ENCODE measurements around the gene HIP1R.
"Not testable (repeated sequence)": the region's sequence is repeated elsewhere in the genome, so short reads cannot be mapped to it uniquely, and the experiment has no call there.

Gene HIP1R

DNA sequence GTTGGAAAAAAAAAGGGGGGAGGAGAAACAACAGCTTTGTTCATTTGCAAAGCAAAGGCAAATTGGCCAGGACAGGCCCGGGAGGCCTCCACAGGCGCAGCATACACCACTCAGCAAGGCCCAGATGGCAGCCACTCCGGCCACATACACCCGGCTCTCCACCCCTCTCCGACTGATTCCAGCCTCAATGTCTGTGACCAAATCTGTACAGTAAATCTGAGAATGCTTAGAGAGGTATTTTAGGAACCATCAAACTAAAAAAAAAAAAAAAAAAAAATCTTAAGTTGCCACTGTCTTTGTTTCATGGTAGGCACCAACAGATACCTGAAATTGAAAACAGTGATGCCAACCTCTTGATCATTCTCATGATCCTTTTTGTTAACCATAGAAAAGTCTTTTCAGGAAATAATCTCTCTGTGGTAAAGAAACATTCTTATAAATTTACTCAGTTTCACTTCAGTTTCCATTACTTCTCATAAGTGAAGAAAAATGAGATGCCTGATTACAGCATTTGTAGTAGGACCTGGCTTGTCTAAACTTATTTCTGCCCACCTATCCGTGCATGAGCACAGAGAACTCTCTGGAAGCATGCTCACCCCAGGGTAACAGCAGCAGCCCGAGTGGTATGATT lies 40.4 kb downstream of the HIP1R start:
- DNase-seq: no peak

DNA sequence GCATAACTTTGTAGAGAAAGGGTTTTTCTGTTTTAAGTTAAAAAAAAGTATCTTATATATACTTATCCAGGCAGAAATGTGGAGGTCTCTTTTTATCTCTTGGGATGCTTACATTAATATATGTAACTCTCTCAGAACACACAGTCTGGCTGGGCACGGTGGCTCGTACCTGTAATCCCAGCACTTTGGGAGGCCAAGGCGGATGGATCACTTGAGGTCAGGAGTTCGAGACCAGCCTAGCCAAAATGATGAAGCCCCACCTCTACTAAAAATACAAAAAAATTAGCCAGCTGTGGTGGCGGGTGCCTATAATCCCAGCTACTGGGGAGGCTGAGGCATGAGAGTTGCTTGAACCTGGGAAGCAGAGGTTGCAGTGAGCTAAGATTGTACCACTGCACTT lies 41.0 kb downstream of the HIP1R start:
- DNase-seq: not testable (repeated sequence)

DNA sequence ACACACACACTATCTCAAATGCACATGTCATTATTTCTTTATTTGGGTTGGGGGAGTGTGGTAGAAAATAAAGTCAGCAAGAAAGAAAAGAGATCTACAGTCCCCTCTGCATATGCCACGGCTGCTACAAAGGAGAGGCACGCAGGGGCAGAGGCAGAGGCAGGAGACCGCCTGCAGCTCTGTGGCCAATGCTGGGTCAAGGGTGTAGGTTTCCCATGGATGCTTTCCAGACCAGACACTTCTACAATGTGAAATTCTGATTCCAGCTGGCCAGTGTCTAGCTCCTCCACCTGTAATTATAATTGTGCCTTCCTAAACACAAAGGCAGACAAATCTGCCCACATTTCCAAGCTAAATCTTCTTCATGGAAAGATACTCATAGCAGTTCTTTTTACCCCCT lies 41.5 kb downstream of the HIP1R start:
- DNase-seq: no peak

DNA sequence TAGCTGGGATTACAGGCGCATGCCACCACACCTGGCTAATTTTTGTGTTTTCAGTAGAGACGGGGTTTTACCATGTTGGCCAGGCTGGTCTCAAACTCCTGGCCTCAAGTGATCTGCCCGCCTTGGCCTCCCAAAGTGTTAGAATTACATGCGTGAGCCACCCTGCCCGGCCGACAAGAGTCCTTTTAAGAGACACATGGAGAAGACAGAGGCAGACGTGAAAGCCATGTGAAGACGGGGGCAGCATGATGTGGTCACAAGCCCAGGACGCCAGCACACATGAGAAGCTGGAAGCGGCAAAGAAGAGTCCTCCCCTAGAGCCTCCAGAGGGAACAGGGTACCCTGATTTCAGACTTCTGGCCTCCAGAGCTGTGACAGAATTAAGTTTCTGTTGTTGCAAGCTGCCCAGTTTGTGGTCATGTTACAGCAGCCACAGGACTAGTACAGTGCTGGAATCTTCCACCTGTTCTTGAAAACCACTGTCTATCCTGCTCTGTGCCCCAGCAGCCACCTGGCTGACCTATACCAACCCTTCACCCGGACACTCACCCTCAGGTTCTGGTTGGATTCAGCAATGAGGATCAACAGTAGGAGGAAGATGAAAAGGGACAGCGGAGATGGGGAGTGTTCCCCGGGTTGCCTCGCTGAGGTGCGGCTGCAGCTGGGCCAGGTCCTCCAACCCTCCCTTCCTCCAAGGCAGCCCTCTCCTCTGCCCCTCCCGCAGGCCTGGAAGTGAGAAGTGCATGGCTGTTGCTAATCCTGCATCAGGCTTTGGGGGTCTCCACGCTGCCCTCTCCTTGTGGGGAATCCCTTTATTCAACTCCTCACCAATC lies 43.7 kb downstream of the HIP1R start:
- DNase-seq: no peak

DNA sequence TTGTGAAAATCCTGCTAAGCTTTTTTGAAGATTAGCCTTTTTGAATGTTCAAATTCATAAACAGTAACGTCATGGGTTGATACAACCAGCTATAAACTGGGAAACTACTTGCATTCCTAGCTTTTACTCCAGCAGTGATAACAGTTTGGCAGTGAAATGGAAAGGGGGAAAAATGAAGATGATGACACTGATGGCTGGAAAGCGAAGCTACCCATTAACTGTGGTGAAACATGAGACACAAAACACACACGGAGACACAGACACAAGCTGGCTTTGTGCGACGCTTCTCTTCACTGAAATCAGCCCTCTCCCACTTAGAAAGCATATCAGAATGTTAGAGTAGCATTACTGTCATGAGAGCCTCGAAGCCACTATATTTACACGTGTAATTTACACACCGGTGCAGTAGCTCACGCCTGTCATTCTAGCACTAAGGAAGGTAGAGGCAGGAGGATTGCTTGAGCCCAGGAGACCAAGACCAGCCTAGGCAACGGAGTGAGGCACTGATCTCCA lies 45.0 kb downstream of the HIP1R start:
- no peak for DNase-seq

DNA sequence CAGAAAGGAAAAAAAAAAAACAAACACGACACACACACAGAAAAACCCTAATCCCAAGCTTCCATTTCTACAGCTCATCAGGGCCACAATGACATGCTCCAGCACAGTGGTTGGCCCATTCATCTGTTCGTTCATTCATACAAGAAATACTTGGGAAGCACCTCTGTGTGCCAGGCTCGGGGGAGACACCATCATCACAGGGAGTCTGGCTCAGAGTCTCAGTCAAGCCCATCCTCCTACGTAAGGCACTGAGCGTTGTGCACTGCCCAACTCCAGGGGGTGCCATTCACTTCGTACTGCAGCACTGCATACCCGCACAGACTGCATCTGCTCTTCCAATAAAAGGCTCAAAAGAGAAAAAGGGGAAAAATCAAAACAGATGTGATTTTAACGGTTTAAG lies 45.4 kb downstream of the HIP1R start:
- DNase-seq: peak; percentile 7

DNA sequence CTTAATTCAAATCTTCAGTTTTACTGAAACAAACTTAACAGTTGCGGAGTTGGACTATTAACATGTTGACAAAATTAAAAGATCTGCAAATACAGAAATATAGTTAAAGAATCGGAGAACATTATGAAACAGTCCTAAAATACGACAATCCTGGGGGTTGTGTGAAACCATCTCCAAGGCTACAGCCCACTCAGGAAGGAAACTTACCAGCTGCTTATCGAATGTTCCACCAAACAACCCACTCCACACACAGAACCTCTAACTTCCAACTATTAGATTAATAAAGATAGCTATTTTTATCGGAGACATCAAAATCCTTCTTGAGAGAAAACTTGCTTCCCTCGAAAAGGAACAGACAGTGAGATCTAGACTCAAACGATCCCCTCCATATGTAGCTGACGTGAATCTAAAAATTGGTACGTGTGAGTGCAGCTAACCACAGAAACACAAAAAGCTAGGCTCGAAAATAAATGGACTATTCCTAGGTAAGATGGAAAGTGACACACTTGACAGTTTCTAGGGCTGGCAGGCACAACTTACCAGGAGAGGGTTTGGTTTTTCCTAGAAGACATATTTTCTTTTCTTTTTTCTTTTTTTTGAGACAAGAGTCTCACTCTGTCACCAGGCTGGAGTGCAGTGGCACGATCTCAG lies 47.8 kb downstream of the HIP1R start:
- DNase-seq: no peak

DNA sequence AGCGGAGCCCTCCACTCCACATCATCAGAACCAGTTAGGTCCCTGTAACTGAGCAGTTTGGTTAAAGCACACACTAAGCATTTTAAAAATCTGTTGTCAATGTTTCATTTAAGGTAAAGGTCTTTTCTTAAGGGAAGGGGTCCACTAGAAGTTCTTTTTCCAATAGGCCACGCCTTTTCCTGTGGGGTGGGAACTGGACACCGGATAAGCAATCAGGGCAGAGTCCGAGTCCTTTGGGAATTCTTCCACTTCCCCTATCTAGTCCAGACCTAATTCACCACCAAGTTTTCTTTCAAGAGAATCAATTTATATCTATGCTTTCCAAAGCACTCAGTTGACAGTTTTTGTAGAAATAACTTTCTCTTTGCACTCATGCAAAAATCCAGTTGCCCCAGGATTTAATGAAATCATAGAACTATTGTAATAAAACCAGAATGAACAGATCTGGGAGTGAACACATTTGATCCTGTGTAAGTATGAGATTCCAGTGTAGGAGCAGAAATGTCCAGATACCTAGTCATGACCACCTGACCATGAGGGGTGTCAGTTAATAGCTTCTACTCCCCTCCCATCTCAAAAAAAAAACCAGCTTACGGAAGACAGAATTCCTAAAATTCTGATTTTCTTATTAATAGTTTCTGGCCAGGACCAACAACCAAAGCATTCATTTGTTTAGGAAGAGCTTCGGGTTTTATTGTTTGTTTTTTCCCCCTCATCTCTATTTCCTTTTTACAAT lies 49.0 kb downstream of the HIP1R start:
- DNase-seq: no peak

DNA sequence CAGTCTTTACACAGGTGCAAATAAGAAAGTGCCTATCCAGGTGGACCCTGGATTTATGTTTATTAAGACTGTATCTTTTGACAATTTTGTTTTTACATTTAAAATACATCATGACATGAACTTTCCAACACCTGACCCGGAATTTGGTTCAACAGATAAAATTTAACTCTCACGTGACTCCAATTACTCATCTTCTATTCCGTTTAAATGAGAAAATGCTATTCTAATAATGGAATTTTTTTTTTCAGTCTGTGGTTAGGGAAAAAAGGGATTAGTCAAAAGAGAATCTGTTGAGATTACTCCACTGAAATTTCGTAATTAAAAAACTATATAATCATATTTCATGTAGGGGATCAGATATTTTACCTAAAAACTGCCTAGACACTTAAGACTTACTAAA lies 49.6 kb downstream of the HIP1R start:
- DNase-seq: no peak

DNA sequence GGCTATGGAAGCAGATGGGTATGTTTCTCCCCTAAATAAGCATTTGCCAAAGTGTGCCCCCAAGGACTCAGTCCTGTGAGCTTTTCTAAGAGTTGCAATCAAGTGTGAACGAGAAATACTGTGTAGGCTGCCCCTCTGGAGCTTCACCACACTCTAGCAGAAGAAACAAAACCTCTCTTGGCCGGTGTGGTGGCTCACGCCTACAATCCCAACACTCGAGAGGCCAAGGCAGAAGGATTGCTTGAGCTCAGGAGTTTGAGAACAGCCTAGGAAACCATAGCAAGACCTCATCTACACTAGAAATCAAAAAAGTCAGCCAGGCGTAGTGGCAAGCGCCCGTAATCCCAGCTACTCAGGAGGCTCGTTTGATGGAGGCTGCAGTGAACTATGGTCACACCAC lies 50.9 kb downstream of the HIP1R start:
- no peak for DNase-seq

DNA sequence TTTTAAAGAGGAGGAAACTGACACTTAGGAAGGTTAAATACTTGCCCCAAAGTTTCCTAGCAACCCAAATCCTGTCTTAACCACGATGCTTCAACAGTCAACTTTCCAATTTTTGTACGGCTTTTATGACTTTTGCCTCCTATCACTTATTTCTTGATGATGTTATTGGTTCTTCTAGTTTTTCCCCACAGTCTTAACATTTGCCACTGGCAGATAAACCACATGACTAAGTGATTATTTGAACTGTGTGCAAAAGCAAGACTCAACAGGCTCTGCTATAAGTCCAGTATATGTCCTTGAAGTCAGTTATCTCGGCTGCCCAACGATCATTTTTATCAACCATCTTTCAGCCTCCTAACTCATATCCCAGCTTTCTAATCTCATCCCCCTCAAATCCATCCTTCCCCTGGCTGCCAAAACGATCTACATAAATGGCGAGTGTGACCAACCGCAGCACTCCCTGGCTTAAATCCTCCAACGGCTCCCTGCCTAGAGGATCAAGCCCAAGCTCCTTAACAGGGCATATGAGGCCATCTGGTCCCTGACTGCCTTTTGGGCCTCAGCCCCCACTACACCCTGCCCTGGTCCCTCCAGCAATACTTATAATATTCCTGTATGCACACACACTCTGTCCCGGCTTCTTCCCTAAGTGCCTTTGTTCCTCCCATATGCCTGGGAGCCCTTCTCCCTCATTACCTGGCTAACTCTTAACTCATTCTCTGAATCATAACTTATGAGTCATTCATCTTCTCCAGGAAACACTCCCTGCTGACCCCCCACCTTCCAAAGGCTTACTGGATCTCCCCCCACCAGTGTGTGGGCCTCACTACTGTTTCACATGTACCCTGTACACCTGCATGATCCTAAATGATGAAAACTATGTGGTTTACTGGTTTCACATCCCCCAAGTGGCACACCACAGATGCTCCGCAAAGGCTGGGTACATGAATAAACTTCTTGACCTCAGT lies 51.9 kb downstream of the HIP1R start:
- peak; percentile 10 for DNase-seq

DNA sequence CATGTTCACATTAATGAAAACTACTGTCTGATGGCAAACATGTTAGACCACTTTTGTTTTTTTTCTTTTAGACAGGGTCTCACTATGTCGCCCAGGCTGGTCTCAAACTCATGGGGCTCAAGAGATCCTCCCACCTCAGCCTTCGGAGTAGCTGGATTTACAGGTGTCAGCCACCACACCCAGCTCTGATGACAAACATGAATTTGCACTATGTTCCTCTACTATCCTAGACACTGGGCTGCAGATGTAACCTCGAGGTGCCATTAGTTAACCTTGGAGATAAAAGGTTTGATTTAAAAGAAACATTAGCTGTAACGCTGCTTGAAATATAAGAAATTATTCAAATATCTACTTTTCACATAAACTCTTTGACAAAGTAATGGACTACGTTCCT lies 52.6 kb downstream of the HIP1R start:
- DNase-seq: no peak

DNA sequence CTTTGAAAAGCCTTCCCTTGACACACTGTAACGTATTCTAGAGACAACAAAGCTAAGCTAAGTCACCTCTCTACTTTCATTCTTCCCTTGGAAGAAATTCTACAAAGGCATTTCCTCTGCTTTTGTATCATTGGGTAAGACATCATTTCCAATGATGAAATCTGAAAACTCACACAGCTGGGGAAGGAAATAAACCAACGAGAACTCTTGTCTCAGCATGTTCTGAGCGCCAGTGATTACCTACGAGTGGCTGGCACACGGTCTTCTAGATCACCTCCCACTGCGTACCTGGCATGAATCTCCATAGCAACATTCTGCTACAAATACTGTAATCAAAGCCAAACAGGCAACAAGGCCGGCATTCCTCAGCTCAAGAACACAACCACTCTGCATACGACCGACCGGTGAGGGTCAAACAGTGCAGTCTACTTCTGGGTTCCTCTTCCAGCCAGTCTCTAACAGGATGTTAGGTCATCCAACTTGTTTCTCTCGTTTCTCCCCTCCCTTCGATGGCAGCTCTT lies 53.0 kb downstream of the HIP1R start:
- peak; percentile 6 for DNase-seq

DNA sequence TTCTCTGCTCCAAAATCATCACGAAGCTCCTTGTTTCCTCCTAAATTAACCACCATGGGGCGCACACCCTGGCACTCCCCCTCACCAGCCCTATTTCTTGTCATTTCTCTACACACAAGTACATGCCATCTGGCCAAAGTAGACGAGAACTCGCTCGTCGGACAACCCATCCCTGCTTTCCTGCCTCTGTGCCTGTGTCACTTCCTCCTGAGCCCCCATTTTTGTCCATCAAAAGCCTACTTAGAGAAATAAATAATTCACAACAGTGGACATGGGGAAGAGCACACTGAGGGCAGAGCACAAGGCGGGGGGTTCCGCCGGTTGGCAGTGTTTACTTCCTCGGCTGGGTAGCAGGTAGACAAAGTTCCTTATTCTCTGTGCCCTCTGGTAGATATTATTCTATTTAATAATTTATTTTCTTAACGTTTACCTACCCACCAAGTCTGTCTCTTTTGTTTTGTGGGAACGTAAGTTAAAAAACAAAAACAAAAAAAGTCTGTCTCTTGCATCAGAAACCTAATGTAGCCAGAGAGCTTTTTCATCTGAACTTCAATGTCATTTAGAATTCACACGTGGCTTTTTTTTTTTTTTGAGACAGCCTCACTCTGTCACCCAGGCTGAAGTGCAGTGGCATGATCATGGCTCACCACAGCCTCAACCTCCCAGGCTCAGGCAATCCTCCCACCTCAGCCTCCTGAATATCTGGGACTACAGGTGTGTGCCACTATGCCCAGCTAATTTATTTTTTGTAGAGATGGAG lies 54.7 kb downstream of the HIP1R start:
- no peak for DNase-seq

DNA sequence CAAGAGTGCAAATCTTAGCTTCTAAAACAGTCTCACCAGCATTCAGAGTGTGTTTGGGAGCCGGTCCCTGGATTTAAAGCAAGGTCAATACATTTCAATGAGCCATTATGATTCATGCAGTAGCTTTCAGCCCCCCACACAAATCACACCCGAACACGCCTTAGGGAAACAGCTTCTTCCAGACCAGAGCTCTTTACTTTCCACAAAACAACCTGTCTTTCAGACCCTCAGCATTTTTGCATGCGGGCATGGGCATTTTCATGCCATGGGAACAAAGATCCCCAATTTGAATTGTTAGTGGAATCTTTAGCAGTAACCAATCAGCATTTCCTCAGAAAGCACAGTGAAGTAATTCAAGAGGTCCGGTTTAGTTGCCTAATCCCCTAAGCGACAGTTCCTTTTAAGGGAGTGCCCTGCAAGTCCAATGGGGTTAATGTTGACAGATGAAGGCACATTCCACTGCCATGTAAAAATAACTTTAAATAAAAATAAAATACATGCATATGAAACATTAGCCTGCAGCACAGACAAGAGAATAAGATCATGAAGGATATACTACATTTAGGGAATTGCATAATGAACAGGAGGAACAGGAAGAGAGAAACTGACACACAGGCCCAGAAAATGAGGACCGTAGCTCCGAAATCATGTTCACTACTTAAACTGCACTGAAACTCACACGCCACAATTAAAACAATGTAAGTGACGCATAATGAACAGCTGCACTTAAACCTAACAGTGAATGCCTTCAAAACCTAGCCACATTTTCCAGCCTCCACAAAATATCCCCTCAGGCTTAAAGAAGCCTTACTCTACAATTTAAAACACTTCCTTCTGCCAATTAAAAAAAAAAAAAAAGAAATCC lies 56.6 kb downstream of the HIP1R start:
- DNase-seq: no peak

DNA sequence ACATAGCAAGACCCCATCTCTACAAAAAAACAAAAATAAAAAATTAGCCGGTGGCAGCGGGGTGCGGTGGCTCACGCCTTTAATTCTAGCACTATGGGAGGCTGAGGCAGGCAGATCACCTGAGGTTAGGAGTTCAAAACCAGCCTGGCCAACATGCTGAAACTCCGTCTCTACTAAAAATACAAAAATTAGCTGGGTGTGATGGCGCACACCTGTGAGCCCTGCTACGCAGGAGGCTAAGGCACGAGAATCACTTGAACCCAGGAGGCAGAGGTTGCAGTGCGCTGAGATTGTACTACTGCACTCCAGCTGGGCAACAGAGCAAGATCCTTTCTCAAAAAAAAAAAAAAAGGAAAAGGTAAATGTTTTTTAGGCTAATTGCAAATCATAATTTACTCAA lies 57.5 kb downstream of the HIP1R start:
- DNase-seq: not testable (repeated sequence)

DNA sequence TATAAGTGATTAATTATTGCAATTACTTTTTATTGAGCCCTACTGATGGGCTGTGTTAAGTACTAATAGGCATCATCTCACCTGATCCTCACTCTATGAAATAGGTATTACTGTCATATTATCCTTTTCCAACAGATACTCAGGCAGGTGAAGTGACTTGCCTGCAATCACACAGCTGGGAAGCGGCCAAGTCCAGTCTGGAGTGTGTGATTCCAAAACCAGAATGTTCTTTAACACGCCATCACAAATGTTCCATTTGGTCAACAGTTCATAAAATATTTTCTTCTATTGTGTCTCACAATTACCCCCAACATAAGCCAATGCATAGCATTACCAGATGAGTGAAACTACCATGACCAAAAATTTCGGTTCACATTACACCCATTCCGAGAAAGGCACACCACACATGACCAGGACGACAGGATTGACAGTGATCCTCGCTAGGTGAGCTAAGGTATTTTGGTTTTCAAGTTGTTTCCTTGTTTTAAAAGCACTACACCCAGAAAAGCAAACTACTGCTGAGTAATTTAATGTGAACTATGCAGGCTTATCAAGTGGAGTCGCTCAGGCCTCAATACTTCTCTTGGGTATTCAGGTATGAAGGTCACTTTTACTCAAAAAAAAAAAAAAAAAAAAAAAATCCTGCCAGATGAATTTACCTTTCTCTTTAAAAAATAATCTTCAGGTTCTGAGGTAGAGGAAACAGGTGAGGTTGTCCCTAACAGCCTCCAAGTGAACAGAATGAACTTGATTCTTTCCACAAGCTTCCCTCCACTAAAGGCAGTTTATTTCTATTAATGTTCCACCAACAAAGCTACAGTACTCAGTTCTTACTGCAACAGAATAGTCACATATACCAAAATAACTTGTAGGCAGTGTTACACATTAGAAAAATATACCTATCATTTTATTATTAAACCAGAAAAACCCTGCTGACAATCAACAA lies 58.2 kb downstream of the HIP1R start:
- no peak for DNase-seq
